Hematopoietic multipotent progenitor cell treated with erythropoietin and hydrocortisone succinate and interleukin-3 and kit ligand, for 8 days (in vitro differentiated cells): ENCODE measurements around the gene CRYGC.

Experiments used
- DNase-seq: peaks from one replicate; pipeline ENCODE4 v3.0.0-alpha.2; 2015

The CRYGC gene

DNA sequence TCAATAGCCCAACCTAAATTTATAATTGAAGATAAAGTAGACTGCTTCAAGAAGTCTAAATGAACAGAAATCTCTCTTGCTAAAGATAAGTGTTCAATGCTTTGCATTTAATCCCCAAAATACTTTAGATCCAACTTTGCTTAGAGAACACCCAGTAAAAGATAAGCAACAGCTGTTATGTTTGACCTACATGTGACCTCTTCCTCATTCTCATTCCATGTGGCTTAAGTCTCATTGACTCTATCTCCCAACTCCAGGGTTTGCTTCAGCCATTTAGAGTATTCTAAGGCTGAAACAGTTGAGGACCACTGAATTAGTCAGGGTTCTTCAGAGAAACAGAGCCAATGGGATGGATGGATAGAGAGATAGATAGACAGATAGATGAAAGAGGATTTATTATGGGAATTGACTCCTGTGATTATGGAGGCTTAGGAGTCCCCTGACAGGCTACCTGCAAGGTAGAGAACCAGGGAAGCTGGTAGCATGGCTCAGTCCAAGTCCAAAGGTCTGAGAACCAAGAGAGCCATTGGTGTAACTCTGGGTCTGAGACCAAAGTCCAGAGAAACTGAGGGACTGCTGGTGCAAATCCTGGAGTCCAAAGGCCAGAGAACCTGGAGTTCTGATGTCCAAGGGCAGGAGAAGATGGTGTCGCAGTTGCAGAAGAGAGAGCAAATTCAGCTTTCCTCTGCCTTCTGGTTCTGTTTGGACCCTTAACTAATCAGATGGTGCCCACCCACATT is 37.4 kb downstream of the CRYGC start:
- DNase-seq: peak; percentile 13

DNA sequence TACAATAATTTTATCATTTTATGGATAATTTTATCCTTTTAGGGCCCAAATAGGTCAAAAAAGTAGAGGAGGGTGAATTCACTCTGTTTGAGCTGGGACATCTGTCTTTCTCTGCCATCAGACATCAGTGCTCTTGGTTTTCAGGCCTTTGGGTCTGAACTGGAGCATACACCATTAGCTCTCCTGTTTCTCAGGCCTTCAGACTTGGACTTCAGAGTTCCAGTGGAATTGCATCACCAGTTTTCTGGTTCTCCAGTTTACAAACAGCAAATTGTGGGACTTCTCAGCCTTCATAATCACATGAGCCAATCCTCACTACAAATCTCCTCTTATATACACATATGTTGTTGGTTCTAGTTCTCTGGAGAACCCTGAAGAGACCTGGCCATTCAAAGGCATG is 39.2 kb downstream of the CRYGC start:
- DNase-seq: no peak

DNA sequence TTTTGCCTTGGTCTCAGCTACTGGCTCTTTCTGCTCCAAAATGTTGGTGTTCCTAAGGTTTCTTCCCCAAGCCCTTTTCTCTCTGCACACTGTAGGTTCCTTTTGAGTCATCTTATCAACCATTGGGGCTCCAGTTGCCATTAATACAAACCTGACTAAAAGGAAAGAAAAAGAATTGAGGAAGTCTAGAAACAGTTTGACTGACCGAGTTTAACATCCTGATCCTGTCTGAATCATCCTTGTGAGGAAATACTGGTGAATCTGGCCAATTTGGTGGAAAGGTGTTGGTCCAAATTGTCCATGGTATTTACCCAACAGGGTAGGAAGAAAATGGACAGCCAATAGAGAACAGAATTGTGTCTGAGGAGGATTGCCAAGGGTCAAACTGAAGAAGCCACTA is 43.6 kb downstream of the CRYGC start:
- no peak for DNase-seq

DNA sequence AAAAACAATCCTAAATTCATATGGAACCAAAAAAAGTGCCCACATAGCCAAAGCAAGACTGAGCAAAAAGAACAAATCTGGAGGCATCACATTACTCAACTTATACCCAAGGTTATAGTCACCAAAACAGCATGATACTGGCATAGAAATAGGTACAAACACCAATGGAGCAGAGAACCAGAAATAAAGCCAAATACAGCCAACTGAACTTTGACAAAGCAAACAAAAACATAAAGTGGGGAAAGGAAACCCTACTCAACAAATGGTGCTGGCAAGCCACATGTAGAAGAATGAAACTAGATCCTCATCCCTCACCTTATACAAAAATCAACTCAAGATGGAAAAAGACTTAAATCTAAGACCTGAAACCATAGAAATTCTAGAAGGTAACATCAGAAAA is 45.8 kb downstream of the CRYGC start:
- DNase-seq: no peak
